ENCODE measurements around the gene ARHGAP27. TPM values are rescaled to one million over a fixed set of nuclear protein-coding genes. Genes with fewer than 3 reads are reported as not detected.
A peak's percentile ranks its signal among the peaks of the same experiment; 100 is the strongest.

The ARHGAP27 gene
- polyA plus RNA-seq, 1 experiment, result 0.64 TPM

GRCh38 chr17:45398800-45399199, 33.9 kb downstream of the ARHGAP27 start:
- 0 out of 2 replicates have a peak, but pooled peaks have one; percentile 5 for TF ChIP-seq CTCF (IDR thresholded peaks at IDR 0.05; ENCODE audit: low read depth, low read length)
- Histone ChIP-seq H3K9me3 (ENCODE audit: control insufficient read depth, insufficient read depth, low read length) (peaks cover 7% of the 10 kb centered on the region; the same call in 1 of the 2 replicates), H3K27ac (ENCODE audit: low read depth, low read length) (no peak overlapping the region), H3K4me3 (ENCODE audit: low read depth, low read length) (no peak overlapping the region), H3K27me3 (ENCODE audit: control insufficient read depth, insufficient read depth, low read length) (peaks cover 14% of the 10 kb centered on the region)
- CTCF ChIA-PET, result interaction anchor here (1.8 kb wide), 1 partner anchor 13 kb away, joined by 5 read pairs; no protein-coding TSS in a partner anchor
- POLR2A ChIA-PET, result no interaction called here
- no peak for DNase-seq (ENCODE audit: low read depth, low spot score)

GRCh38 chr17:45397796-45398195, 34.9 kb downstream of the ARHGAP27 start:
- DNase-seq (ENCODE audit: low read depth, low spot score), result no peak
- no peak for TF ChIP-seq CTCF (IDR thresholded peaks at IDR 0.05; ENCODE audit: low read depth, low read length)
- H3K27me3 ChIP-seq (ENCODE audit: control insufficient read depth, insufficient read depth, low read length), result peaks cover 12% of the 10 kb centered on the region
- H3K27ac ChIP-seq (ENCODE audit: low read depth, low read length), result no peak overlapping the region
- no peak overlapping the region for H3K4me3 ChIP-seq (ENCODE audit: low read depth, low read length)
- peaks cover 7% of the 10 kb centered on the region; the same call in 1 of the 2 replicates for H3K9me3 ChIP-seq (ENCODE audit: control insufficient read depth, insufficient read depth, low read length)
- ChIA-PET POLR2A (no interaction called here), CTCF (interaction anchor here (1.0 kb wide), 1 partner anchor 162 kb away, joined by 3 read pairs; no protein-coding TSS in a partner anchor)

GRCh38 chr17:45396496-45397205, 36.0 kb downstream of the ARHGAP27 start:
- no peak for TF ChIP-seq CTCF (IDR thresholded peaks at IDR 0.05; ENCODE audit: low read depth, low read length)
- no peak for DNase-seq (ENCODE audit: low read depth, low spot score)
- H3K4me3 ChIP-seq (ENCODE audit: low read depth, low read length), result no peak overlapping the region
- peaks cover 7% of the 10 kb centered on the region; the same call in 1 of the 2 replicates for H3K9me3 ChIP-seq (ENCODE audit: control insufficient read depth, insufficient read depth, low read length)
- no peak overlapping the region for H3K27ac ChIP-seq (ENCODE audit: low read depth, low read length)
- ChIA-PET POLR2A (no interaction called here), CTCF (interaction anchor here (1.2 to 2.3 kb wide), 2 partner anchors 11 to 435 kb away, joined by 4 to 7 read pairs; no protein-coding TSS in a partner anchor)
- peaks cover 6% of the 10 kb centered on the region for H3K27me3 ChIP-seq (ENCODE audit: control insufficient read depth, insufficient read depth, low read length)

- ChIA-PET POLR2A (interaction anchor here (1.7 kb wide), 1 partner anchor 248 kb away, joined by 4 read pairs; the partner anchor contains the start of gene HEXIM1), CTCF (interaction anchor here (0.6 to 3.1 kb wide), 14 partner anchors 7 to 436 kb away, joined by 3 to 18 read pairs (median 4); partner anchors contain the start of gene ACBD4)
- no peak for TF ChIP-seq CTCF (IDR thresholded peaks at IDR 0.05; ENCODE audit: low read depth, low read length)
- no peak for DNase-seq (ENCODE audit: low read depth, low spot score)
- H3K9me3 ChIP-seq (ENCODE audit: control insufficient read depth, insufficient read depth, low read length), result peaks cover 7% of the 10 kb centered on the region; the same call in 1 of the 2 replicates
- peaks cover 5% of the 10 kb centered on the region for H3K27me3 ChIP-seq (ENCODE audit: control insufficient read depth, insufficient read depth, low read length)
- peak overlapping the region; percentile 50 for H3K4me3 ChIP-seq (ENCODE audit: low read depth, low read length)
- H3K27ac ChIP-seq (ENCODE audit: low read depth, low read length), result no peak overlapping the region
Measured at GRCh38 chr17:45395569-45396415, 36.9 kb downstream of the ARHGAP27 start.

All from AG04450 (cell line).